ENCODE results near the gene RBM17. TPM values are rescaled to one million over a fixed set of nuclear protein-coding genes. Genes with fewer than 3 reads are reported as not detected.

The RBM17 gene
- total and polyA plus RNA-seq, 2 of the 4 experiments (the other 2 are of a cell fraction): 24.6 to 56.7 TPM

DNA sequence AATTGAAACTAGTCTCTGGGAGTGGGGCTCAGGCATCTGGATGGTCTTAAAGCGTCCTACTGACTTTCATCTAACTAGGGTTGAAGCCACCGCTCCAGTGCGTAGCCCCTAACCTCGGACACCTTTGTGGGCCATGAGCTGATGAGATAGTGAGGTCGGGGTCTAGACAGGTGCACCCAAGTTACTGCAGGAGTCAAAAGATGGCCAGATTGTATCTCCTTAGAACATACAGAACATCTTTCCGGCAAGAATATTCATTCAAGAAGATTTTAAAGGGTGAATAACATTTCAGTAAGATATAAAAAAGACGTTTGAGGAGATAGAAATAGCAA is 20.6 kb downstream of the RBM17 start:
- no TSS peak for BruUV-seq (replicated peaks)
- no peak overlapping the region; the same call in 1 of the 2 replicates for H2BK20ac ChIP-seq (ENCODE audit: low read depth, low read length)
- H3K23ac ChIP-seq (ENCODE audit: low read depth, low read length): no peak overlapping the region
- ChIA-PET POLR2A (ENCODE audit: unreplicated experiment) (no interaction called here), CTCF (interaction anchor here (4.8 kb wide), 1 partner anchor 292 kb away, joined by 28 read pairs; no protein-coding TSS in a partner anchor)
- no peak overlapping the region; the same call in 1 of the 2 replicates for H2BK120ac ChIP-seq (ENCODE audit: low read depth, low read length)
- in situ Hi-C loops (cut with MboI; ENCODE audit: low sequenced_read_pairs) (no loop called here), dilution Hi-C loops (cut with HindIII; ENCODE audit: low sequenced_read_pairs, unreplicated experiment) (no loop called here), intact Hi-C loops (cut with micrococcal nuclease) (loop anchor here (1.0 kb wide), 3 partner anchors 42 to 292 kb away; partner anchors contain the start of gene PFKFB3)
- H3K27me3 ChIP-seq (ENCODE audit: control insufficient read depth, insufficient read depth, low read length): no peaks in the 10 kb centered on the region
- no peak overlapping the region for H3K14ac ChIP-seq (replicated peaks; ENCODE audit: low read depth, low read length)
- no CpG with 5 or more reads among the region's 7 CpGs for WGBS, 2 experiments (ENCODE audit: extremely low coverage in 2 of 2, insufficient read length in 1 of 2)
- 0 out of 2 replicates have a peak overlapping the region, but pooled peaks have one; percentile 57 for H2AK5ac ChIP-seq (ENCODE audit: low read depth, low read length)
- H3K4me3 ChIP-seq (ENCODE audit: insufficient read depth, low read depth, low read length): no peak overlapping the region
- no peak overlapping the region for H4K91ac ChIP-seq (ENCODE audit: insufficient read depth, low read depth, low read length)
- peaks cover 43% of the 10 kb centered on the region for H3K36me3 ChIP-seq (ENCODE audit: control insufficient read depth, insufficient read depth, low read length)
- peaks cover 3% of the 10 kb centered on the region; the same call in 1 of the 2 replicates for H4K20me1 ChIP-seq (ENCODE audit: insufficient read depth, low read length)
- ATAC-seq (ENCODE audit: low read depth) (no peak), DNase-seq (no peak)
- H3K4me2 ChIP-seq (ENCODE audit: low read depth, low read length): no peak overlapping the region
- H3K4ac ChIP-seq (ENCODE audit: low read depth, low read length): no peak overlapping the region
- no peak overlapping the region for H3K56ac ChIP-seq (ENCODE audit: extremely low read depth, insufficient read depth, low read length)
- H3K9ac ChIP-seq (ENCODE audit: low read depth, low read length): no peak overlapping the region
- TF ChIP-seq FOS (IDR thresholded peaks at IDR 0.05; ENCODE audit: low read depth, low read length) (no peak), SMC3 (IDR thresholded peaks at IDR 0.05; ENCODE audit: low read depth, low read length) (no peak), CEBPB (IDR thresholded peaks at IDR 0.05; ENCODE audit: low read depth, low read length) (no peak), RCOR1 (IDR thresholded peaks at IDR 0.05; ENCODE audit: insufficient replicate concordance, low read length) (no peak), NFE2L2 (IDR thresholded peaks at IDR 0.05; ENCODE audit: low read depth, low read length) (no peak), MXI1 (IDR thresholded peaks at IDR 0.05; ENCODE audit: borderline replicate concordance, low read depth, low read length) (no peak), MAFK (IDR thresholded peaks at IDR 0.05; ENCODE audit: low read depth, low read length) (no peak), RAD21 (IDR thresholded peaks at IDR 0.05; ENCODE audit: low read length) (no peak)
- TF ChIP-seq, protein P1, sequence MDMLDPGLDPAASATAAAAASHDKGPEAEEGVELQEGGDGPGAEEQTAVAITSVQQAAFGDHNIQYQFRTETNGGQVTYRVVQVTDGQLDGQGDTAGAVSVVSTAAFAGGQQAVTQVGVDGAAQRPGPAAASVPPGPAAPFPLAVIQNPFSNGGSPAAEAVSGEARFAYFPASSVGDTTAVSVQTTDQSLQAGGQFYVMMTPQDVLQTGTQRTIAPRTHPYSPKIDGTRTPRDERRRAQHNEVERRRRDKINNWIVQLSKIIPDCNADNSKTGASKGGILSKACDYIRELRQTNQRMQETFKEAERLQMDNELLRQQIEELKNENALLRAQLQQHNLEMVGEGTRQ (IDR thresholded peaks at IDR 0.05; ENCODE audit: low read depth, low read length): no peak
- TF ChIP-seq, protein P2, sequence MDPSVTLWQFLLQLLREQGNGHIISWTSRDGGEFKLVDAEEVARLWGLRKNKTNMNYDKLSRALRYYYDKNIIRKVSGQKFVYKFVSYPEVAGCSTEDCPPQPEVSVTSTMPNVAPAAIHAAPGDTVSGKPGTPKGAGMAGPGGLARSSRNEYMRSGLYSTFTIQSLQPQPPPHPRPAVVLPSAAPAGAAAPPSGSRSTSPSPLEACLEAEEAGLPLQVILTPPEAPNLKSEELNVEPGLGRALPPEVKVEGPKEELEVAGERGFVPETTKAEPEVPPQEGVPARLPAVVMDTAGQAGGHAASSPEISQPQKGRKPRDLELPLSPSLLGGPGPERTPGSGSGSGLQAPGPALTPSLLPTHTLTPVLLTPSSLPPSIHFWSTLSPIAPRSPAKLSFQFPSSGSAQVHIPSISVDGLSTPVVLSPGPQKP (IDR thresholded peaks at IDR 0.05; ENCODE audit: borderline replicate concordance, low read depth, low read length): no peak
- no peaks in the 10 kb centered on the region for H3K9me3 ChIP-seq (ENCODE audit: control insufficient read depth, insufficient read depth, low read length)
- H3K27ac ChIP-seq (ENCODE audit: insufficient read depth, low read length): no peak overlapping the region
- no peak overlapping the region for H2AFZ ChIP-seq (replicated peaks; ENCODE audit: low read length, poor library complexity)
- peaks cover 4% of the 10 kb centered on the region; the same call in 1 of the 2 replicates for H3K9me1 ChIP-seq (ENCODE audit: insufficient read depth, low read length)
- peaks cover 19 to 47% of the 10 kb centered on the region in 2 experiments for H3K79me1 ChIP-seq (ENCODE audit: low read depth in 1 of 2, low read length in 2 of 2)
- no peak overlapping the region for H2AK9ac ChIP-seq (replicated peaks; ENCODE audit: low read depth, low read length, poor library complexity)
- H4K8ac ChIP-seq (ENCODE audit: low read depth in 2 of 2, low read length in 2 of 2): no peak overlapping the region
- peaks cover 6% of the 10 kb centered on the region for H3K4me1 ChIP-seq (ENCODE audit: control insufficient read depth, insufficient read depth, low read length)
- H3K18ac ChIP-seq (ENCODE audit: low read depth, low read length): no peak overlapping the region
- H4K5ac ChIP-seq (ENCODE audit: low read depth, low read length): no peak overlapping the region
- H2BK15ac ChIP-seq (ENCODE audit: low read depth, low read length): no peak overlapping the region
- H2BK5ac ChIP-seq (ENCODE audit: low read depth, low read length, poor library complexity, severe bottlenecking): no peak overlapping the region

Data from IMR-90 (cell line).